GM11168 (cell line): ENCODE data around the gene CORO1A.

Experiments used
- in situ Hi-C: fragments of 300-500 bp; cut with MboI; formaldehyde crosslinking; loops from one replicate; pipeline ENCODE4 v1.12.0; 2022; ENCODE audit warnings: low sequenced_read_pairs; ENCODE audit not compliant: unreplicated experiment

The CORO1A gene

DNA sequence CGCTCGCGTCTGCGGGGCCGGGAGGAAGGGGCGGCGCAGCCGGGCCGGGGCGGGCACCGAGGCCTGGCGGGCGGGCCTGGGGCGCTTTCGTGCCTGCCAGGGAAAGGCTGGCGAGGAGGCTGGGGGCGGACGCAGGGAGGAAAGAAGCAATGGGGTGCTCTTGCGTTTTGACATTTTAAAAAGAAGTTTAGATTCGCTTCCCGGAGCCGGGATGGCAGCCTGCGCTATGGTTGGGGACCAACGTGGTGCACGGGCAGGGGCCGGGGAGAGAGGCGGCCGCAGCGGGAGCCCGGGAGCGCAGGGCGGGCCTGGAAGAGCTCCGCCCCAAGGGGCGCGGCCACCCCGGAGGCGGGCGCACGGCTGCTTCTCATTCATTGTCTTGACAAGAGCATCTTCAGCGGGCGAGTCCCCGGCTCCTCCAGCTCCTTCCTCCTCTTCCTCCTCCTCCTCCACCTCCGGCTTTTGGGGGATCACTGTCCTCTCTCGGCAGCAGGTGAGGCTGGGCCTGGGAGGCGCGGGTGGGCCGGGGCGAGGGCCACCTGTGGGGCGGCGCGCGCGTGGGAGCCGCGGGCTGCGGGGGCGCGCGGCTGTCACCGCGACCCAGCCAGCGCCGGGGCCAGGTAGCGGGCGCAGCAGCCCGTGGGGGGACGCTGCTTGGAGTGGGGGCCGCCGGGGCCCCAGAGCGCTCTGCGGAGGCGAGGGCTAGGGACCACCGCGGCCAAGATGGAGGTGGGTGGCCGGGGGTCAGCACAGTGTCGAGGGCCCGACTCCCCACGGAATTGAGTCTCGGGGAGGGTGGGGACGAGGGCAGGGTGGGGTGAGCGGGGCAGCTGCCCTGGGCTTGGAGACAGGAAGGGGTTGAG lies at the start of gene CORO1A:
TSS of gene CORO1A (plus strand) at position 370 of the 863 bp plus-strand sequence. CDS start 1,608 bp downstream, outside the sequence.
- in situ Hi-C loops: loop anchor here (10.0 kb wide), 1 partner anchor 729 kb away; the partner anchor contains the start of genes BOLA2, SLX1B and SULT1A4

DNA sequence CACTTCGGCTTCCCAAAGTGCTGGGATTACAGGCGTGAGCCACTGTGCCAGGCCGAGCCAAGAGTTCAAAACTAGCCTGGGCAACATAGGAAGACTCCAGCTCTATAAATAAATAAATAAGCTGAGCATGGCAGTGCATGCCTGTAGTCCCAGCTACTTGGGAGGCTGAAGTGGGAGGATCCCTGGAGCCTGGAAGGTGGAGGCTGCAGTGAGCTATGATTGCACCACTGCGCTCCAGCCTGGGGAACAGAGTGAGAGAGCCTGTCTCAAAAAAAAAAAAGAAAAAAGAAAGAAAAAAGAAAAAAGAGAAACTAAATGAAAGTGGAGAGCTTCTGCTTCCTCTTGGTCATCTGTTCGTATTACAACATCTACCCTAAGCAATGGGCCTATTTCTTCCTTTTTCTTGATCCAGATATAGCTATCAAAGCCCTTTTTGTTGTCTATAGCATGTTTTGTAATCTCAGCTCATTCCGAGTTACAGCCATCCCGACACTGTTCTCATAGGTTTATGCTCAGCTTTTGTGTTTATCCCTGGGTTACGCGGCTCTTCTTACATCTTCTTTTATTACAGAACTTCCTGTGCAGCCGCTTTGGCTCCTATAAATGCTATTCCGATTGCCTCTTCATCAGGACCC lies 46.3 kb upstream of the CORO1A start:
- in situ Hi-C loops: loop anchor here (25.0 kb wide), 1 partner anchor 675 kb away; the partner anchor contains the start of genes BOLA2, SLX1B and SULT1A4

DNA sequence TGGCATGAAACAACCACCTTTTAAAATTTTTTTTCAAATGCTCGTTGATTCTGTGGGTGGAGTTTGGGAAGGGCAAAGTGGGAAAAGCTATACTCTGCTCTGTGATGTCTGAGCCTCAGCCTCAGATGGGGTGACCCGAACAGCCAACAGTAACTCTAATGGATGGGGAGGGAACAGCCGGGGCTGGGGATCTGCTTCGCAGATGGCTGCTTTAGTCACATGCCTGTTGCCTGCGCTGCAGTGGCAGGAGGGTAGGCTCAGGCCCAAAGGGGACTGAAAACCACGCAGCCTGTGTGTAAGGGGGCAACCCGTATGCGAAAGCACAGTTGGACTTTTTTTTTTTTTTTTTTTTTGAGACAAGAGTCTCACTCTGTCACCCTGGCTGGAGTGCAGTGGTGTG lies 45.5 kb upstream of the CORO1A start:
- in situ Hi-C loops: loop anchor here (25.0 kb wide), 1 partner anchor 676 kb away; the partner anchor contains the start of genes BOLA2, SLX1B and SULT1A4

GRCh38 chr16:30139583-30140481 lies 43.6 kb upstream of the CORO1A start:
- in situ Hi-C loops: loop anchor here (25.0 kb wide), 1 partner anchor 678 kb away; the partner anchor contains the start of genes BOLA2, SLX1B and SULT1A4

DNA sequence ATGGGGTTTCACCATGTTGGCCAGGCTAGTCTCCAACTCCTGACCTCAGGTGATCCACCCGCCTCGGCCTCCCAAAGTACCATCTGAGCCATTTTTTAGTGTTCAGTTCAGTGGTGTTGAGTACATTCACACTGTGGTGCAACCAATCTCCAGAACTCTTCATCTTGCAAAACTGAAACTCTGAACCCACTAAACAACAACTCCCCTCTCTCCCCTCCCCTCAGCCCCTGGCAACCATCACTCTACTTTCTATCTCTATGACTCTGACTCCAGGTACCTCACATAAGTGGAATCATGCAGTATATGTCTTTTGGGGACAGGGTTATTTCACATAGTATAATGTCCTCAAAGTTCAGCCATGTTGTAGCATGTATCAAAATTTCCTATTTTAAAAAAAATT lies 41.7 kb upstream of the CORO1A start:
- in situ Hi-C loops: loop anchor here (25.0 kb wide), 1 partner anchor 679 kb away; the partner anchor contains the start of genes BOLA2, SLX1B and SULT1A4

DNA sequence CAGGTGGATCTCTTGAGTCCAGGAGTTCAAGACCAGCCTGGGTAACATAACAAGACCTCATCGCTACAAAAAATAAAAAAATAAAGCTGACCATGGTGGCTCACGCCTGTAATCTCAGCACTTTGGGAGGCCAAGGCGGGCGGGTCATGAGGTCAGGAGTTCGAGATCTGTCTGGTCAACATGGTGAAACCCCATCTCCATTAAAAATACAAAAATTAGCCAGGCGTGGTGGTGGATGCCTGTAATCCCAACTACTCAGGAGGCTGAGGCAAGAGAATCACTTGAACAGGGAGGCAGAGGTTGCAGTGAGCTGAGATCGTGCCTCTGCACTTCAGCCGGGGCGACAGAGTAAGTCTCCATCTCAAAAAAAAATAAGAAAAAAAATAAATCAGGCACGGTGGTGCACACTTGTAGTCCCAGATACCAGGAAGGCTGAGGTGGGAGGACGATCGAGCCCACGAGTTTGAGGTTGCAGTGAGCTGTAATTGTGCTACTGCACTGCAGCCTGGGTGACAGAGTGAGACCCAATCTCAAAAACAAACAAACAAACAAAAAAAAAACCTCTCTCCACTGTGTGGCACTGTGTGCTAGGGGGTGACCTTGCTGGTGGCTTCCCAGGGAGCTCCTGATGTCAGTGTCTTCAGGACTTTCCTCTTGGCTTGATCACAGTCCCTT lies 40.6 kb upstream of the CORO1A start:
- in situ Hi-C loops: loop anchor here (25.0 kb wide), 1 partner anchor 681 kb away; the partner anchor contains the start of genes BOLA2, SLX1B and SULT1A4

- in situ Hi-C loops: loop anchor here (25.0 kb wide), 1 partner anchor 681 kb away; the partner anchor contains the start of genes BOLA2, SLX1B and SULT1A4
Observed at GRCh38 chr16:30143347-30143702, 40.1 kb upstream of the CORO1A start.

GRCh38 chr16:30144017-30144416 lies 39.4 kb upstream of the CORO1A start:
- in situ Hi-C loops: loop anchor here (25.0 kb wide), 1 partner anchor 682 kb away; the partner anchor contains the start of genes BOLA2, SLX1B and SULT1A4

- in situ Hi-C loops: loop anchor here (25.0 kb wide), 1 partner anchor 683 kb away; the partner anchor contains the start of genes BOLA2, SLX1B and SULT1A4
Observed at GRCh38 chr16:30144917-30145316, 38.5 kb upstream of the CORO1A start.

DNA sequence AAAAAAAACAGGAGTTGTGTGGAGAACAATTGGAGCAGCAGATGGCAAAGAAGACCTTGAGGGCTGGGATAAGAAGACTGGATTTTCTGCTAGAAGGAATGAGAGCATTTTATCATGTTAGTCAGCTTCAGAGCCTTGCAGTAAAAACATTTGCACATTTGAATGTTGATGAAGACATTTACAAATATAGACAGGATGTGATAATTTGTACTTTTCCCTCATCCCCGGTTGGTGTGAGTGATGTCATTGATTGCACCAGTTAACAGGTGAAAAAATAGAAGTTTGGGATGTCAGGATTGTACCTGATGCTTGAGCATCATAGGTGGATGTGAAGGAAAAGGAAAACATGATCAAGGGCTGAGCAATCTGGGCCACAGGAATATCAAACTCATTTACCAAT lies 37.7 kb upstream of the CORO1A start:
- in situ Hi-C loops: loop anchor here (25.0 kb wide), 1 partner anchor 683 kb away; the partner anchor contains the start of genes BOLA2, SLX1B and SULT1A4

- in situ Hi-C loops: loop anchor here (25.0 kb wide), 1 partner anchor 686 kb away; the partner anchor contains the start of genes BOLA2, SLX1B and SULT1A4
Observed at GRCh38 chr16:30147843-30148510, 35.4 kb upstream of the CORO1A start.

- in situ Hi-C loops: loop anchor here (25.0 kb wide), 1 partner anchor 687 kb away; the partner anchor contains the start of genes BOLA2, SLX1B and SULT1A4
Observed at GRCh38 chr16:30149250-30149930, 34.0 kb upstream of the CORO1A start.

DNA sequence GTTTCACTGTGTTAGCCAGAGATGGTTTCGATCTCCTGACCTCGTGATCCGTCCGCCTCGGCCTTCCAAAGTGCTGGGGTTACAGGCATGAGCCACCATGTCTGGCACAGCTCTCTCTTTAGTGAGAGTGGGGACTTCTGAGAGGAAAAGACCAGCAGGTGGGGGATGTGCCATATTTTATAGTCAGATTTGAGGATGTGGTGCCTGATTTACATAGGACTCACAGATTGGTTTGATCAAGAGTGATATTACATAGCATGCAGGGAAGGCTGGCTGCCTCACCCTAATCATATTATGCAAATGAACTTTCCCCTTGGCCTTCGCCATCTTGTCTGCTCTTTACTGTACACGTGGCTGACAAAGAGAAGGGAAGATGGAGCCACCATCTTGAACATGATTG lies 32.3 kb upstream of the CORO1A start:
- in situ Hi-C loops: no loop called here

DNA sequence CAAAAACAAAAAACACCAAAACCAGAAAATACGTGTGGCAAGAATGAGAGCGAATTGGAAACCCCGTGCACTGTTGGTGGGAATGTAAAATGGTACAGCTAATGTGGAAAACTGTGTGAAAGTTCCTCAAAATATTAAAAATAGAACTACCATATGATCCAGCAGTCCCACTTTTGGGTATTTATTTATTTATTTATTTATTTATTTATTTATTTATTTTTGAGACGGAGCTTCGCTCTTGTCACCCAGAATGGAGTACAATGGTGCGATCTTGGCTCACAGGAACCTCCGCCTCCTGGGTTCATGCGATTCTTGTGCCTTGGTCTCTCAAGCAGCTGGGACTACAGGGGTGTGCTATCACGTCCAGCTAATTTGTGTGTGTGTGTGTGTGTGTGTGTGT lies 30.9 kb upstream of the CORO1A start:
- in situ Hi-C loops: no loop called here

GRCh38 chr16:30155188-30155587 lies 28.2 kb upstream of the CORO1A start:
- in situ Hi-C loops: no loop called here

- in situ Hi-C loops: no loop called here
Observed at GRCh38 chr16:30157214-30157613, 26.2 kb upstream of the CORO1A start.

- in situ Hi-C loops: no loop called here
Observed at GRCh38 chr16:30163538-30163937, 19.9 kb upstream of the CORO1A start.
